H9 (cell line): Measurements from ENCODE around the gene ZNF236. TPM values are rescaled to one million over a fixed set of nuclear protein-coding genes. Genes with fewer than 3 reads are reported as not detected.

ENCODE experiments used
- DNase-seq: peaks from one replicate; pipeline ENCODE4 v3.0.0-alpha.2; 2017
- H2AFZ ChIP-seq: one replicate; pipeline ENCODE4 v1.6.1; 2013; ENCODE audit warnings: mild to moderate bottlenecking, low read length, control low read depth, moderate library complexity
- H2AK5ac ChIP-seq: 2 replicates; pipeline ENCODE4 v1.6.1; 2013; ENCODE audit warnings: low read length, control low read depth, mixed read lengths; ENCODE audit not compliant: insufficient read length
- H2BK120ac ChIP-seq: one replicate; pipeline ENCODE4 v1.6.1; 2013; ENCODE audit warnings: low read depth, mild to moderate bottlenecking, low read length, control low read depth, inconsistent platforms; ENCODE audit not compliant: poor library complexity, severe bottlenecking
- H2BK12ac ChIP-seq: 2 replicates; pipeline ENCODE4 v1.6.1; 2013; ENCODE audit warnings: low read length, control low read depth, mixed read lengths, low read depth; ENCODE audit not compliant: insufficient read length
- H2BK15ac ChIP-seq: 2 replicates; pipeline ENCODE4 v1.6.1; 2013; ENCODE audit warnings: low read depth, low read length, control low read depth
- H2BK20ac ChIP-seq: one replicate; pipeline ENCODE4 v1.6.1; 2013; ENCODE audit warnings: low read depth, mild to moderate bottlenecking, low read length, control low read depth, inconsistent platforms; ENCODE audit not compliant: poor library complexity, severe bottlenecking
- H2BK5ac ChIP-seq: 2 replicates; pipeline ENCODE4 v1.6.1; 2013; ENCODE audit warnings: low read length, control low read depth, mixed read lengths; ENCODE audit not compliant: insufficient read length
- H3K14ac ChIP-seq: 2 replicates; pipeline ENCODE4 v1.6.1; 2013; ENCODE audit warnings: low read length, control low read depth; ENCODE audit not compliant: insufficient read depth
- H3K18ac ChIP-seq: 2 replicates; pipeline ENCODE4 v1.6.1; 2013; ENCODE audit warnings: low read depth, mild to moderate bottlenecking, mixed read lengths, low read length, control low read depth; ENCODE audit not compliant: insufficient read length
- H3K23ac ChIP-seq: 2 replicates; pipeline ENCODE4 v1.6.1; 2013; ENCODE audit warnings: low read length, control low read depth, mixed read lengths, low read depth; ENCODE audit not compliant: insufficient read length
- H3K23me2 ChIP-seq: 2 replicates; pipeline ENCODE4 v1.6.1; 2013; ENCODE audit warnings: low read depth, mild to moderate bottlenecking, mixed read lengths, low read length, control low read depth; ENCODE audit not compliant: insufficient read length, poor library complexity, severe bottlenecking
- H3K27ac ChIP-seq: 2 replicates; pipeline ENCODE4 v1.5.1; 2013; ENCODE audit warnings: low read length, control low read depth, mixed read lengths, low read depth; ENCODE audit not compliant: insufficient read length
- H3K27me3 ChIP-seq: 2 replicates; pipeline ENCODE4 v1.6.1; 2013; ENCODE audit warnings: low read length, control low read depth, inconsistent platforms; ENCODE audit not compliant: insufficient read depth
- H3K4ac ChIP-seq: 2 replicates; pipeline ENCODE4 v1.6.1; 2013; ENCODE audit warnings: low read depth, mild to moderate bottlenecking, control low read depth, inconsistent platforms, low read length, moderate library complexity
- H3K4me1 ChIP-seq: 2 replicates; pipeline ENCODE4 v1.6.1; 2013; ENCODE audit warnings: low read length, control low read depth, inconsistent platforms; ENCODE audit not compliant: insufficient read depth
- H3K4me2 ChIP-seq: 2 replicates; pipeline ENCODE4 v1.6.1; 2013; ENCODE audit warnings: low read length, control low read depth, mixed read lengths; ENCODE audit not compliant: insufficient read length, insufficient read depth
- H3K56ac ChIP-seq: 2 replicates; pipeline ENCODE4 v1.6.1; 2013; ENCODE audit warnings: low read depth, mild to moderate bottlenecking, mixed read lengths, low read length, control low read depth; ENCODE audit not compliant: insufficient read length
- H3K79me1 ChIP-seq: 2 replicates; pipeline ENCODE4 v1.6.1; 2013; ENCODE audit warnings: low read depth, mild to moderate bottlenecking, moderate library complexity, low read length, control low read depth, inconsistent platforms; ENCODE audit not compliant: insufficient read depth, poor library complexity, severe bottlenecking
- H3K79me2 ChIP-seq: 2 replicates; pipeline ENCODE4 v1.6.1; 2013; ENCODE audit warnings: low read length, control low read depth, inconsistent platforms; ENCODE audit not compliant: insufficient read depth
- H3K9ac ChIP-seq: 2 replicates; pipeline ENCODE4 v1.6.1; 2013; ENCODE audit warnings: low read length, control low read depth, mixed read lengths; ENCODE audit not compliant: insufficient read length; ENCODE audit errors: extremely low read depth
- H3K9me3 ChIP-seq: one replicate; pipeline ENCODE4 v1.6.1; 2013; ENCODE audit warnings: low read depth, low read length, inconsistent platforms; ENCODE audit not compliant: control insufficient read depth
- H3T11ph ChIP-seq: one replicate; pipeline ENCODE4 v1.6.1; 2013; ENCODE audit warnings: mild to moderate bottlenecking, low read length, control low read depth, inconsistent platforms
- H4K20me1 ChIP-seq: one replicate; pipeline ENCODE4 v1.6.1; 2013; ENCODE audit not compliant: control insufficient read depth, insufficient read length, insufficient read depth
- H4K5ac ChIP-seq: 2 replicates; pipeline ENCODE4 v1.6.1; 2013; ENCODE audit warnings: low read depth, mild to moderate bottlenecking, mixed read lengths, low read length, control low read depth; ENCODE audit not compliant: insufficient read length
- H4K8ac ChIP-seq: replicated peaks from 2 replicates; pipeline ENCODE4 v1.6.1; 2013; ENCODE audit warnings: low read length, control low read depth, mixed read lengths, low read depth; ENCODE audit not compliant: insufficient read length
- H4K91ac ChIP-seq: 2 replicates; pipeline ENCODE4 v1.6.1; 2013; ENCODE audit warnings: low read depth, mild to moderate bottlenecking, moderate library complexity, mixed read lengths, low read length, control low read depth; ENCODE audit not compliant: insufficient read length
- H3K27ac Mint-ChIP-seq, 3 experiments: 2 replicates in 2 of 3; 3 replicates in 1 of 3; pipeline ENCODE4 v1.8.0; 2020 to 2021; ENCODE audit warnings: mixed read lengths in 3 of 3, mild to moderate bottlenecking in 1 of 3, moderate library complexity in 1 of 3
- H3K27me3 Mint-ChIP-seq: 2 replicates; pipeline ENCODE4 v1.8.0; 2021; ENCODE audit warnings: low read depth, mild to moderate bottlenecking, moderate library complexity, mixed read lengths
- H3K36me3 Mint-ChIP-seq, 3 experiments: 2 replicates in 2 of 3; 3 replicates in 1 of 3; pipeline ENCODE4 v1.8.0; 2020 to 2021; ENCODE audit warnings: low read depth in 3 of 3, mixed read lengths in 3 of 3; ENCODE audit not compliant: insufficient read depth in 1 of 3
- H3K4me1 Mint-ChIP-seq, 2 experiments: 2 replicates each; pipeline ENCODE4 v1.8.0; 2020; ENCODE audit warnings: mixed read lengths in 2 of 2
- H3K4me3 Mint-ChIP-seq, 2 experiments: 2 replicates in 1 of 2; 3 replicates in 1 of 2; pipeline ENCODE4 v1.8.0; 2020 to 2021; ENCODE audit warnings: mild to moderate bottlenecking in 2 of 2, mixed read lengths in 2 of 2, moderate library complexity in 1 of 2
- H3K9me3 Mint-ChIP-seq, 2 experiments: 2 replicates in 1 of 2; 3 replicates in 1 of 2; pipeline ENCODE4 v1.8.0; 2020; ENCODE audit warnings: mild to moderate bottlenecking in 2 of 2, mixed read lengths in 2 of 2, moderate library complexity in 1 of 2
- CTCF ChIP-seq: fragments of 200-600 bp; sonication (generic); conservative IDR thresholded peaks from 3 replicates; pipeline ENCODE4 v1.8.0; 2021; ENCODE audit warnings: antibody characterized with exemption, mild to moderate bottlenecking
- WGBS: extraction: QIAGEN DNeasy Blood & Tissue Kit; methylation state at CpG from one replicate; pipeline ENCODE4 v1.1.7; 2013; ENCODE audit warnings: missing lambda C conversion rate, low lambda C conversion rate, mixed read lengths; ENCODE audit not compliant: insufficient read length; ENCODE audit errors: extremely low coverage; 5-methylcytosine and 5-hydroxymethylcytosine counted together
- total RNA-seq: library from RNA; stranded (reverse); gene quantifications from 2 replicates; pipeline ENCODE4 v1.2.1, GENCODE V29; 2021

The ZNF236 gene
- total RNA-seq, 1 experiment from 2014 or later: 16.0 TPM

DNA sequence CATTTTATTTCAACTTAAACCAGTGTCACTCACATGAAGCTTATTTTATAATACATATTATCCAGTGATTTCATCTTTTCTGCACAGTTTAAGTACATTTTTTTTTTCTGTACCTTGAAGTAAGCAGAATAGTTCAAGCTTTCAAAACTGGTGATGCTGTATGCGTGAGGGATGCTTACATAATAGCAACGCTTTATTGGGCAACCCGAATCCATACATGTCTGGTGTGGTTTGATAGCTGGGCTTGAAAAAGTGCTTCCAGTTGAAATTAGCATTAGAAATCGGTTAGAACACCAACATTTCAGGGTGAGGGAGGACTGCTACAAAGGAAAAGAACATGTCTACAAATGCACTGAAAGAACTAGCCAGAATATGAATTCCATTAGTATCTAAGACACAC, 192.8 kb downstream of the ZNF236 start:
- H3K23ac ChIP-seq: no peak overlapping the region
- H3K56ac ChIP-seq: no peak overlapping the region
- H3K79me1 ChIP-seq: no peaks in the 10 kb centered on the region
- H2BK12ac ChIP-seq: no peak overlapping the region
- no peak for DNase-seq
- H4K5ac ChIP-seq: no peak overlapping the region
- no peak overlapping the region for H3K14ac ChIP-seq
- H3K4ac ChIP-seq: no peak overlapping the region
- WGBS: no CpG with 5 or more reads among the region's 4 CpGs
- no peak overlapping the region for H3K18ac ChIP-seq
- Mint-ChIP-seq H3K4me3 (no peak overlapping the region), H3K4me1 (peaks cover 12 to 20% of the 10 kb centered on the region in 2 experiments), H3K27ac (no peak overlapping the region), H3K36me3 (peaks cover 0 to 9% (median 2%) of the 10 kb centered on the region in 3 experiments; a peak in 4 of 7 replicates), H3K9me3 (peaks cover 0 to 2% of the 10 kb centered on the region in 2 experiments; a peak in 2 of 5 replicates), H3K27me3 (peaks cover 10% of the 10 kb centered on the region)
- H4K20me1 ChIP-seq: peaks cover 4% of the 10 kb centered on the region
- peaks cover 4% of the 10 kb centered on the region; the same call in 1 of the 2 replicates for H3K4me1 ChIP-seq
- H4K91ac ChIP-seq: no peak overlapping the region
- H2AK5ac ChIP-seq: no peak overlapping the region
- no peaks in the 10 kb centered on the region for H3K79me2 ChIP-seq
- H3T11ph ChIP-seq: no peak overlapping the region
- no peak overlapping the region for H3K4me2 ChIP-seq
- no peaks in the 10 kb centered on the region for H3K9me3 ChIP-seq
- TF ChIP-seq CTCF: no peak
- no peaks in the 10 kb centered on the region for H3K23me2 ChIP-seq
- H2BK20ac ChIP-seq: no peak overlapping the region
- no peak overlapping the region for H2AFZ ChIP-seq
- no peak overlapping the region for H2BK5ac ChIP-seq
- H4K8ac ChIP-seq: no peak overlapping the region
- no peaks in the 10 kb centered on the region for H3K27me3 ChIP-seq
- no peak overlapping the region for H3K9ac ChIP-seq
- H3K27ac ChIP-seq: no peak overlapping the region
- no peak overlapping the region for H2BK15ac ChIP-seq
- no peak overlapping the region for H2BK120ac ChIP-seq
